HCT116 (cell line): Measurements from ENCODE around the gene NAV3. TPM values are rescaled to one million over a fixed set of nuclear protein-coding genes. Genes with fewer than 3 reads are reported as not detected.
A peak's percentile ranks its signal among the peaks of the same experiment; 100 is the strongest.

Source experiments
- ATAC-seq: fragments of 200-7000 bp; cut with Tn5 transposase; 2 replicates; pipeline ENCODE4 v1.9.1; 2020; ENCODE audit warnings: mild to moderate bottlenecking, moderate library complexity
- BruUV-seq: library from RNA; stranded (reverse); fragments of 400-500 nt; replicated peaks from 2 replicates; lab custom pipeline; 2021; lab: Mats Ljungman, UMichigan
- CTCF ChIA-PET: fragments of 300-600 bp; sonication (Branson Sonifier 250); formaldehyde crosslinking; loops from one replicate; lab custom pipeline; 2021; ENCODE audit warnings: antibody characterized with exemption; lab: Charles Lee
- POLR2A ChIA-PET: fragments of 300-600, 350-600 bp; sonication (Branson Sonifier 250); formaldehyde crosslinking; loops from one replicate; lab custom pipeline; 2021; ENCODE audit warnings: antibody characterized with exemption; lab: Charles Lee
- RAD21 ChIA-PET, 2 experiments: fragments of 300-600 bp; sonication (Branson Sonifier 250); formaldehyde crosslinking; loops; one replicate each; lab custom pipeline; 2023; ENCODE audit warnings: low total read pairs in 2 of 2; ENCODE audit not compliant: uncharacterized antibody in 2 of 2, unreplicated experiment in 2 of 2, low non-redundant PET in 1 of 2; lab: Charles Lee
- DNase-seq: peaks from one replicate; pipeline ENCODE4 v3.0.0-alpha.2; 2010; ENCODE audit warnings: low read depth, low spot score
- H2AFZ ChIP-seq: fragments of 200-600 bp; shearing (Covaris generic), sonication (generic); 2 replicates; pipeline ENCODE4 v1.6.1; 2017; ENCODE audit warnings: low read depth, mixed run types, mixed read lengths, antibody characterized with exemption, low read length; ENCODE audit not compliant: poor library complexity, severe bottlenecking
- H3K27ac ChIP-seq: 2 replicates; pipeline ENCODE4 v1.5.1; 2012; ENCODE audit warnings: low read depth, low read length
- H3K27me3 ChIP-seq: fragments of 200-600 bp; sonication (generic); 2 replicates; pipeline ENCODE4 v1.6.1; 2016; ENCODE audit warnings: mixed run types, low read length, mixed read lengths; ENCODE audit not compliant: insufficient read depth
- H3K36me3 ChIP-seq, 2 experiments: fragments of 200-500 bp in 1 of 2; fragments of 200-600 bp in 1 of 2; sonication (Bioruptor generic) in 1 of 2; sonication (generic) in 1 of 2; 2 replicates each; pipeline versions ENCODE4 v1.5.1 to v1.6.1; 2014 to 2016; ENCODE audit warnings: low read length in 2 of 2, inconsistent platforms in 1 of 2, mixed read lengths in 1 of 2, mixed run types in 1 of 2; ENCODE audit not compliant: insufficient read depth in 2 of 2, control insufficient read depth in 1 of 2
- H3K4me1 ChIP-seq, 2 experiments: fragments of 200-600 bp in 1 of 2; sonication (generic) in 1 of 2; 2 replicates each; pipeline versions ENCODE4 v1.5.1 to v1.6.1; 2012 to 2017; ENCODE audit warnings: low read length in 2 of 2, inconsistent platforms in 1 of 2, mild to moderate bottlenecking in 1 of 2, mixed read lengths in 1 of 2, mixed run types in 1 of 2, moderate library complexity in 1 of 2; ENCODE audit not compliant: insufficient read depth in 2 of 2, control insufficient read depth in 1 of 2
- H3K4me2 ChIP-seq: fragments of 200-600 bp; sonication (generic); 2 replicates; pipeline ENCODE4 v1.6.1; 2017; ENCODE audit warnings: mixed run types, low read length, mixed read lengths
- H3K4me3 ChIP-seq, 2 experiments: fragments of 200-600 bp in 1 of 2; sonication (generic) in 1 of 2; replicated peaks in 1 of 2; 2 replicates each; pipeline ENCODE4 v1.5.1; 2011 to 2016; ENCODE audit warnings: low read length in 2 of 2, control low read depth in 1 of 2, low read depth in 1 of 2, mild to moderate bottlenecking in 1 of 2, mixed read lengths in 1 of 2, mixed run types in 1 of 2
- H3K79me2 ChIP-seq: fragments of 200-600 bp; sonication (generic); 2 replicates; pipeline ENCODE4 v1.6.1; 2017; ENCODE audit warnings: mild to moderate bottlenecking, mixed run types, low read length, moderate library complexity, mixed read lengths; ENCODE audit not compliant: insufficient read depth
- H3K9ac ChIP-seq: fragments of 200-600 bp; sonication (generic); 2 replicates; pipeline ENCODE4 v1.6.1; 2016; ENCODE audit warnings: low read length, mixed read lengths
- H3K9me2 ChIP-seq: fragments of 200-600 bp; sonication (generic), shearing (Covaris generic); 2 replicates; pipeline ENCODE4 v1.6.1; 2017; ENCODE audit warnings: mixed run types, mild to moderate bottlenecking, moderate library complexity; ENCODE audit not compliant: insufficient read depth
- H3K9me3 ChIP-seq, 2 experiments: fragments of 200-500 bp in 1 of 2; fragments of 200-600 bp in 1 of 2; sonication (Bioruptor generic) in 1 of 2; sonication (generic) in 1 of 2; 2 replicates each; pipeline ENCODE4 v1.6.1; 2014 to 2017; ENCODE audit warnings: low read length in 2 of 2, mixed read lengths in 2 of 2, inconsistent platforms in 1 of 2, low read depth in 1 of 2, mild to moderate bottlenecking in 1 of 2, mixed run types in 1 of 2, moderate library complexity in 1 of 2; ENCODE audit not compliant: control insufficient read depth in 1 of 2, insufficient read depth in 1 of 2
- H4K20me1 ChIP-seq: fragments of 200-600 bp; sonication (generic), shearing (Covaris generic); 2 replicates; pipeline ENCODE4 v1.6.1; 2017; ENCODE audit warnings: mixed run types, mild to moderate bottlenecking, moderate library complexity; ENCODE audit not compliant: insufficient read depth
- CTCF ChIP-seq, 3 experiments: fragments of 200-600 bp in 1 of 3; sonication (generic) in 1 of 3; IDR thresholded peaks in 2 of 3; conservative IDR thresholded peaks in 1 of 3; 2 replicates each; pipeline ENCODE4 v1.5.1; 2012 to 2017; ENCODE audit warnings: low read depth in 2 of 3, low read length in 2 of 3, antibody characterized with exemption in 1 of 3, borderline replicate concordance in 1 of 3, control low read depth in 1 of 3, mild to moderate bottlenecking in 1 of 3, mixed read lengths in 1 of 3, mixed run types in 1 of 3, moderate library complexity in 1 of 3; ENCODE audit not compliant: insufficient read depth in 1 of 3
- EZH2 ChIP-seq: fragments of 200-600 bp; sonication (generic); IDR thresholded peaks from 2 replicates; pipeline ENCODE4 v1.6.1; 2017; ENCODE audit warnings: antibody characterized with exemption, mixed run types
- POLR2AphosphoS5 ChIP-seq: IDR thresholded peaks from 2 replicates; pipeline ENCODE4 v1.6.1; 2011; ENCODE audit warnings: mild to moderate bottlenecking, low read depth, low read length, moderate library complexity
- RAD21 ChIP-seq: IDR thresholded peaks from 2 replicates; pipeline ENCODE4 v1.6.1; 2012; ENCODE audit warnings: low read depth, mild to moderate bottlenecking
- intact Hi-C: fragments of 100-400 bp; cut with micrococcal nuclease; formaldehyde crosslinking; loops from 2 replicates; pipeline ENCODE4 v1.10.0; 2022
- total RNA-seq: library from RNA; stranded (reverse); gene quantifications from one replicate; pipeline ENCODE4 v1.2.1, GENCODE V29; 2021; ENCODE audit not compliant: unreplicated experiment

NAV3 gene
- total RNA-seq, 1 experiment from 2014 or later = 7.8 TPM

- H3K9me2 ChIP-seq = no peaks in the 10 kb centered on the region
- ChIA-PET CTCF (no interaction called here), POLR2A (no interaction called here), RAD21 (no interaction called here)
- no peak for DNase-seq
- no peaks in the 10 kb centered on the region for H3K79me2 ChIP-seq
- peak; percentile 67 for TF ChIP-seq RAD21
- TF ChIP-seq CTCF (IDR thresholded peaks at IDR 0.05 in 2 of 3, conservative IDR thresholded peaks at IDR 0.05 in 1 of 3; ENCODE audit: borderline replicate concordance in 1 of 3, insufficient read depth in 1 of 3, low read depth in 2 of 3, low read length in 2 of 3) = peak; percentile 13 to 53 (median 19); a peak in 4 of 6 replicates
- TF ChIP-seq EZH2 = no peak
- H3K27me3 ChIP-seq = no peaks in the 10 kb centered on the region
- intact Hi-C loops = loop anchor here (1.0 to 5.0 kb wide), 3 partner anchors 825 to 1164 kb away; no protein-coding TSS in a partner anchor
- H3K4me2 ChIP-seq = no peak overlapping the region
- no peaks in the 10 kb centered on the region for H3K9me3 ChIP-seq
- no peaks in the 10 kb centered on the region for H3K36me3 ChIP-seq
- H2AFZ ChIP-seq = no peak overlapping the region
- H3K9ac ChIP-seq = no peak overlapping the region
- no peaks in the 10 kb centered on the region for H3K4me1 ChIP-seq
- no peaks in the 10 kb centered on the region for H4K20me1 ChIP-seq
- no peak overlapping the region for H3K27ac ChIP-seq
- no peak overlapping the region for H3K4me3 ChIP-seq
- ATAC-seq = no peak
- BruUV-seq = no TSS peak
Observed at GRCh38 chr12:78181544-78182162, 351.0 kb downstream of the NAV3 start.

DNA sequence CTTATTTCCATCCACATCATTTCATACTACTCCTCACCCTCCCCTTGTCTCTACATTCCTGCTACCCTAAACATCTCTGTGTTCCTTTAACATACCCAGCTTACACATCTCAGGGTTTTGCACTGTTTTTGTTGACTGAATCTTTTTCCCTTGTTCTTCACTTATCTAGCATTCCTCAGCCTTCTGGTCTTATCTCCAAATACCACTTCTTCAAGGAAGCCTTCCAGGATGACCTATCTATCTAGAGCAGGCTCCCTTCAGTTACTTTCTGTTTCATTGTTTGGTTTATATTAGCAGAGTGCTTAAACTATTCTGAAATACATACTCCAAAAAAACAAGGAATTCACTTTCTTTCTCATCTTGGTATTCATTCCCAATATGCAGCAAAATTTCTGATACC, 353.1 kb downstream of the NAV3 start:
- RAD21 ChIA-PET = no interaction called here
- intact Hi-C loops = loop anchor here (5.0 kb wide), 1 partner anchor 988 kb away; no protein-coding TSS in a partner anchor
- Histone ChIP-seq H3K27me3 (no peaks in the 10 kb centered on the region), H3K4me1 (no peaks in the 10 kb centered on the region), H4K20me1 (no peaks in the 10 kb centered on the region), H3K27ac (no peak overlapping the region), H3K4me2 (no peak overlapping the region), H3K79me2 (no peaks in the 10 kb centered on the region), H3K9ac (no peak overlapping the region), H3K4me3 (no peak overlapping the region), H3K9me3 (no peaks in the 10 kb centered on the region), H3K9me2 (no peaks in the 10 kb centered on the region), H3K36me3 (no peaks in the 10 kb centered on the region), H2AFZ (no peak overlapping the region)
- POLR2A ChIA-PET = no interaction called here
- DNase-seq (no peak), ATAC-seq (no peak)
- TF ChIP-seq POLR2AphosphoS5 = no peak
- no TSS peak for BruUV-seq
- CTCF ChIA-PET = no interaction called here
